ENCODE measurements around the gene TM7SF3. TPM values are rescaled to one million over a fixed set of nuclear protein-coding genes. Genes with fewer than 3 reads are reported as not detected.

Gene TM7SF3
- total RNA-seq (92.2 and 156 TPM in 2 replicates), polyA plus RNA-seq (72.2 and 85.3 TPM in 2 replicates), polyA minus RNA-seq (ENCODE audit: low replicate concordance) (72.0 and 134 TPM in 2 replicates)
- 46.1 and 46.4 TPM in 2 replicates for polyA plus RNA-seq (2012)

GRCh38 chr12:27014085-27014858 is at the start of gene TM7SF3:
TM7SF3 (minus strand) TSS chr12:27014384; CDS start chr12:27014168, 216 bp downstream.
- Histone ChIP-seq H3K9me3 (ENCODE audit: control insufficient read depth, insufficient read depth, low read depth, low read length) (no peaks in the 10 kb centered on the region), H3K36me3 (ENCODE audit: control insufficient read depth, insufficient read depth, low read length) (no peaks in the 10 kb centered on the region), H3K4me2 (ENCODE audit: extremely low read depth, insufficient read depth, low read length) (peak within 1 kb of the TSS; percentile 87), H3K9ac (ENCODE audit: insufficient read depth, low read length) (peak within 1 kb of the TSS; percentile 50), H3K79me2 (ENCODE audit: control insufficient read depth, insufficient read depth, low read length) (peaks cover 2% of the 10 kb centered on the region), H3K27me3 (ENCODE audit: control insufficient read depth, insufficient read depth, low read length) (no peaks in the 10 kb centered on the region), H3K4me3 (replicated peaks in 1 of 4; ENCODE audit: control extremely low read depth in 1 of 4, insufficient read depth in 1 of 4, low read depth in 3 of 4, low read length in 4 of 4) (peak within 1 kb of the TSS; percentile 82 to 96 (median 90)), H3K4me1 (ENCODE audit: control insufficient read depth, extremely low read depth, insufficient read depth, low read length) (peaks cover 2% of the 10 kb centered on the region), H3K27ac (ENCODE audit: insufficient read depth, low read length) (peak within 1 kb of the TSS; percentile 59), H2AFZ (ENCODE audit: low read length) (peak within 1 kb of the TSS; percentile 92), H4K20me1 (ENCODE audit: control insufficient read depth, extremely low read depth, insufficient read depth, low read length) (no peaks in the 10 kb centered on the region)
- DNase-seq (ENCODE audit: low read depth in 2 of 2) = peak; percentile 82 to 86
- TF ChIP-seq CTCF (conservative IDR thresholded peaks at IDR 0.05 in 1 of 2, IDR thresholded peaks at IDR 0.05 in 1 of 2; ENCODE audit: low read depth in 1 of 2, low read length in 2 of 2) (peak; percentile 65 to 94), EZH2 (IDR thresholded peaks at IDR 0.05; ENCODE audit: low read length, missing control alignments) (no peak)

GRCh38 chr12:27063250-27063851 is 49.2 kb upstream of the TM7SF3 start:
- H3K4me3 ChIP-seq (replicated peaks in 1 of 4; ENCODE audit: control extremely low read depth in 1 of 4, insufficient read depth in 1 of 4, low read depth in 3 of 4, low read length in 4 of 4) = no peak overlapping the region

More at GRCh38 chr12:27063250-27063851, 49.2 kb upstream of the TM7SF3 start:
- H3K9me3 ChIP-seq (ENCODE audit: control insufficient read depth, insufficient read depth, low read depth, low read length) = no peaks in the 10 kb centered on the region
- no peaks in the 10 kb centered on the region for H3K27me3 ChIP-seq (ENCODE audit: control insufficient read depth, insufficient read depth, low read length)
- H3K79me2 ChIP-seq (ENCODE audit: control insufficient read depth, insufficient read depth, low read length) = no peaks in the 10 kb centered on the region
- TF ChIP-seq CTCF (conservative IDR thresholded peaks at IDR 0.05 in 1 of 2, IDR thresholded peaks at IDR 0.05 in 1 of 2; ENCODE audit: low read depth in 1 of 2, low read length in 2 of 2) (no peak), EZH2 (IDR thresholded peaks at IDR 0.05; ENCODE audit: low read length, missing control alignments) (no peak)
- H3K9ac ChIP-seq (ENCODE audit: insufficient read depth, low read length) = no peak overlapping the region
- no peaks in the 10 kb centered on the region for H3K4me1 ChIP-seq (ENCODE audit: control insufficient read depth, extremely low read depth, insufficient read depth, low read length)
- H3K4me2 ChIP-seq (ENCODE audit: extremely low read depth, insufficient read depth, low read length) = no peak overlapping the region
- no peak overlapping the region for H3K27ac ChIP-seq (ENCODE audit: insufficient read depth, low read length)
- no peaks in the 10 kb centered on the region for H3K36me3 ChIP-seq (ENCODE audit: control insufficient read depth, insufficient read depth, low read length)
- H2AFZ ChIP-seq (ENCODE audit: low read length) = no peak overlapping the region
- no peak for DNase-seq (ENCODE audit: low read depth in 2 of 2)
- H4K20me1 ChIP-seq (ENCODE audit: control insufficient read depth, extremely low read depth, insufficient read depth, low read length) = no peaks in the 10 kb centered on the region

All from fibroblast of lung (primary cell).